Thyroid gland (tissue), 4 donors: ENCODE data around the gene KRTAP1-3.

ENCODE experiments used
- POLR2A ChIP-seq, 2 donors: fragments of 450-650 bp; IDR thresholded peaks; one replicate each; pipeline ENCODE4 v1.6.1; 2017; ENCODE audit warnings: antibody characterized with exemption in 2 of 2, mild to moderate bottlenecking in 2 of 2, moderate library complexity in 1 of 2
- TF ChIP-seq, protein P1 (sequence below), 6 experiments: fragments of 200-600 bp in 3 of 6; fragments of 450-650 bp in 3 of 6; sonication (generic) in 3 of 6; IDR thresholded peaks; one replicate each; pipeline ENCODE4 v1.5.1; 2016 to 2019; ENCODE audit warnings: antibody characterized with exemption in 6 of 6, mild to moderate bottlenecking in 2 of 6, inconsistent platforms in 1 of 6, moderate library complexity in 1 of 6

DNA sequence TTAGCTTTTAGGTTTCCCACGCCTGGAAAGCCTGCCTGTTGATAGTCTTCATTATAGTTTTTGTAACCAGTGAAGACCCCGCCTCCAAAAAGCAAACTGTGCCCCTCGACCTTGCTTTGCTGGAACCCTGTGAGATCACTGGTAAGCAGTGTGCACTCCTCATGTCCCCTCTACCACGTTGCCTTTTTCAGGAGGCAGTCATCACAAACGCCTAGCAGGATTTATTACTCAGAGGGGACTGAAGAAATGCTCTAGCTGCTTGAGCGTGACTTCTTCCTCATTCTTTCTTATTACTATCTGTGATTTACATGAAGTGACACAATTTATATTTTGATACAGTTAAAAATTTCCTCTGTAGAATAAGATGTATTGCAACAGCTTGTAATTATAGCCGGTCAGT is 19.2 kb downstream of the KRTAP1-3 start:
- TF ChIP-seq, protein P1, sequence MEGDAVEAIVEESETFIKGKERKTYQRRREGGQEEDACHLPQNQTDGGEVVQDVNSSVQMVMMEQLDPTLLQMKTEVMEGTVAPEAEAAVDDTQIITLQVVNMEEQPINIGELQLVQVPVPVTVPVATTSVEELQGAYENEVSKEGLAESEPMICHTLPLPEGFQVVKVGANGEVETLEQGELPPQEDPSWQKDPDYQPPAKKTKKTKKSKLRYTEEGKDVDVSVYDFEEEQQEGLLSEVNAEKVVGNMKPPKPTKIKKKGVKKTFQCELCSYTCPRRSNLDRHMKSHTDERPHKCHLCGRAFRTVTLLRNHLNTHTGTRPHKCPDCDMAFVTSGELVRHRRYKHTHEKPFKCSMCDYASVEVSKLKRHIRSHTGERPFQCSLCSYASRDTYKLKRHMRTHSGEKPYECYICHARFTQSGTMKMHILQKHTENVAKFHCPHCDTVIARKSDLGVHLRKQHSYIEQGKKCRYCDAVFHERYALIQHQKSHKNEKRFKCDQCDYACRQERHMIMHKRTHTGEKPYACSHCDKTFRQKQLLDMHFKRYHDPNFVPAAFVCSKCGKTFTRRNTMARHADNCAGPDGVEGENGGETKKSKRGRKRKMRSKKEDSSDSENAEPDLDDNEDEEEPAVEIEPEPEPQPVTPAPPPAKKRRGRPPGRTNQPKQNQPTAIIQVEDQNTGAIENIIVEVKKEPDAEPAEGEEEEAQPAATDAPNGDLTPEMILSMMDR (IDR thresholded peaks at IDR 0.05) = no peak
- no peak for TF ChIP-seq POLR2A (IDR thresholded peaks at IDR 0.05)
